ENCODE results near the gene PPP2R2D.

DNA sequence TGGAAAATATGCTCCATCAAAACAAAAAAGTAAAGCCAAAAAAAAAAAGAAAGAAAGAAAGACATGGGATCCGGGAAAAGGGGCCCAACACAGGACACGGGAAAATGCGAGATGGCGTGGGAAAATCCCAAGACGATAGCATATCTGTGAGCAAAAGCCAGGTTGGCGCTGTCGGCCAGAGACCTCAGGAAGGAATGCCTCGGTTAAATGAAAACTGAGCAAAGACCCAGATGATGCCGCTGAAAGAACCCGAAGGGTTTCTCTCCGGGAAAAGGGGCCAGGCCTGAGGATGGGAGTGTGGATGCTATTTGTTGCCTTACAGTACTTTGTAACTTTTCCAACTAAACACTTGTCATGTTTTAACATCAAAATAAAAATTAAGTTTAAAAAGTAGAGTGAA, 49.5 kb upstream of the PPP2R2D start:
- TF ChIP-seq, protein P1, sequence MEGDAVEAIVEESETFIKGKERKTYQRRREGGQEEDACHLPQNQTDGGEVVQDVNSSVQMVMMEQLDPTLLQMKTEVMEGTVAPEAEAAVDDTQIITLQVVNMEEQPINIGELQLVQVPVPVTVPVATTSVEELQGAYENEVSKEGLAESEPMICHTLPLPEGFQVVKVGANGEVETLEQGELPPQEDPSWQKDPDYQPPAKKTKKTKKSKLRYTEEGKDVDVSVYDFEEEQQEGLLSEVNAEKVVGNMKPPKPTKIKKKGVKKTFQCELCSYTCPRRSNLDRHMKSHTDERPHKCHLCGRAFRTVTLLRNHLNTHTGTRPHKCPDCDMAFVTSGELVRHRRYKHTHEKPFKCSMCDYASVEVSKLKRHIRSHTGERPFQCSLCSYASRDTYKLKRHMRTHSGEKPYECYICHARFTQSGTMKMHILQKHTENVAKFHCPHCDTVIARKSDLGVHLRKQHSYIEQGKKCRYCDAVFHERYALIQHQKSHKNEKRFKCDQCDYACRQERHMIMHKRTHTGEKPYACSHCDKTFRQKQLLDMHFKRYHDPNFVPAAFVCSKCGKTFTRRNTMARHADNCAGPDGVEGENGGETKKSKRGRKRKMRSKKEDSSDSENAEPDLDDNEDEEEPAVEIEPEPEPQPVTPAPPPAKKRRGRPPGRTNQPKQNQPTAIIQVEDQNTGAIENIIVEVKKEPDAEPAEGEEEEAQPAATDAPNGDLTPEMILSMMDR (IDR thresholded peaks at IDR 0.05; ENCODE audit: poor library complexity), result no peak
- no peak for TF ChIP-seq EZH2 (IDR thresholded peaks at IDR 0.05; ENCODE audit: borderline replicate concordance)

Data from hepatocyte (in vitro differentiated cells).